LHCN-M2 (cell line): Measurements from ENCODE around the gene TRERF1. TPM values are rescaled to one million over a fixed set of nuclear protein-coding genes. Genes with fewer than 3 reads are reported as not detected.
"Not testable (repeated sequence)": the region's sequence is repeated elsewhere in the genome, so short reads cannot be mapped to it uniquely, and the experiment has no call there.

Experiments
- DNase-seq: peaks from one replicate; pipeline ENCODE4 v3.0.0-alpha.2; 2012; ENCODE audit warnings: low read depth
- total RNA-seq: library from RNA; depleted of rRNA; stranded (reverse); fragments of >200 nt; gene quantifications from 2 replicates; pipeline ENCODE4 v1.2.3, GENCODE V29; 2014

The TRERF1 gene
- total RNA-seq, 1 experiment from 2014 or later, result 4.0 TPM

- no peak for DNase-seq
These were observed 1.7 kb downstream of the TRERF1 start for GRCh38 chr6:42449917-42450476.

GRCh38 chr6:42448927-42449659 is 2.6 kb downstream of the TRERF1 start:
- DNase-seq, result no peak

GRCh38 chr6:42448391-42448790 is 3.3 kb downstream of the TRERF1 start:
- DNase-seq, result no peak

- no peak for DNase-seq
These were observed 4.7 kb downstream of the TRERF1 start for GRCh38 chr6:42446996-42447395.

GRCh38 chr6:42446370-42446769 is 5.4 kb downstream of the TRERF1 start:
- DNase-seq, result no peak

- not testable (repeated sequence) for DNase-seq
These were observed 5.8 kb downstream of the TRERF1 start for GRCh38 chr6:42445955-42446354.

GRCh38 chr6:42443312-42444060 is 8.2 kb downstream of the TRERF1 start:
- no peak for DNase-seq

- no peak for DNase-seq
These were observed 10.0 kb downstream of the TRERF1 start for GRCh38 chr6:42441697-42442081.

GRCh38 chr6:42440778-42441696 is 10.7 kb downstream of the TRERF1 start:
- DNase-seq, result no peak

GRCh38 chr6:42440027-42440426 is 11.7 kb downstream of the TRERF1 start:
- DNase-seq, result no peak

GRCh38 chr6:42436825-42437224 is 14.9 kb downstream of the TRERF1 start:
- DNase-seq, result no peak

- DNase-seq, result no peak
These were observed 17.5 kb downstream of the TRERF1 start for GRCh38 chr6:42434237-42434636.

GRCh38 chr6:42433409-42433808 is 18.3 kb downstream of the TRERF1 start:
- no peak for DNase-seq

- no peak for DNase-seq
These were observed 19.8 kb downstream of the TRERF1 start for GRCh38 chr6:42431877-42432276.

GRCh38 chr6:42431356-42431755 is 20.4 kb downstream of the TRERF1 start:
- no peak for DNase-seq

GRCh38 chr6:42429836-42430235 is 21.9 kb downstream of the TRERF1 start:
- no peak for DNase-seq

GRCh38 chr6:42429042-42429585 is 22.6 kb downstream of the TRERF1 start:
- DNase-seq, result no peak

- no peak for DNase-seq
These were observed 23.2 kb downstream of the TRERF1 start for GRCh38 chr6:42428326-42429041.

- DNase-seq, result no peak
These were observed 23.9 kb downstream of the TRERF1 start for GRCh38 chr6:42427871-42428270.

- DNase-seq, result no peak
These were observed 25.5 kb downstream of the TRERF1 start for GRCh38 chr6:42426191-42426590.
